ENCODE measurements around the gene MAN2B2. TPM values are rescaled to one million over a fixed set of nuclear protein-coding genes. Genes with fewer than 3 reads are reported as not detected.

Gene MAN2B2
- polyA plus RNA-seq, 1 donor (not counting 4 experiments of a cell fraction or from before 2014, with no cell fraction given), result 7.4 TPM

DNA sequence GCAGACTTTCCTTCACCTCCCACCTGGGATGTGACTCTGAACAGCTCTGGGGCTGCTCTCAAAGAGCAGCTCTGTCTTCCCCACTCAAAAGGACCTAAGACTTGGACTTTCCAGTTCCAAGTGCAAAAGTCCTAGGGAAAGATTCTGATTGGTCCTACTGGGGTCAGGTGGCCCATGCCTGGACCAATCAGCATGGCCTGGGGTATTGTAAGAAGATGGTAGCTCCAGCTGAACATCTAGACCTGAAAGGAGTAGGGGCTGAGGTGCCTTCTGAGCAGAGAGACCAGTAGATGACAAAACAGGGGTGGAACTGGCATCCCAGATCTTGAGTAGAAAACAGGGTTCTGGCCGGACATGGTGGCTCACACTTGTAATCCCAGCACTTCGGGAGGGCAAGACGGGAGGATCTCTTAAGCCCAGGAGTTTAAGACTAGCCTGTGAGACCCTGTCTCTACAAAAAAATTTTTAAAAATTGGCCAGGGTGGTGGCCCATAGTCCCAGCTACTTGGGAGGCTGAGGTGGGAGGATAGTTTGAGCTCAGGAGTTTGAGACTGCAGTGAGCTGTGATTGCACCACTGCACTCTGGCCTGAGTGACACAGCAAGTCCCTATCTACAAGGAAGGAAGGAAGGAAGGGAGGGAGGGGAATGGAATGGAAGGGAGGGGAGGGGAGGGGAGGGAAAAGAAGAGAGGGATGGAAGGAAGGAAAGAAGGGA, 38.1 kb downstream of the MAN2B2 start:
- H3K9ac ChIP-seq (ENCODE audit: control insufficient read depth, extremely low read depth, insufficient read depth, low read length), result no peak overlapping the region
- H2AFZ ChIP-seq (ENCODE audit: control insufficient read depth, low read length), result no peak overlapping the region
- no peaks in the 10 kb centered on the region for H4K20me1 ChIP-seq (ENCODE audit: control insufficient read depth, extremely low read depth, insufficient read depth, low read length)
- FAIRE-seq (no peak), DNase-seq (ENCODE audit: low read depth, low spot score) (no peak)
- H3K9me1 ChIP-seq (ENCODE audit: control insufficient read depth, extremely low read depth, insufficient read depth, low read length), result no peaks in the 10 kb centered on the region
- H3K79me2 ChIP-seq (ENCODE audit: control insufficient read depth, insufficient read depth, low read length), result no peaks in the 10 kb centered on the region
- peaks cover 3 to 14% of the 10 kb centered on the region in 2 experiments for H3K36me3 ChIP-seq (ENCODE audit: control insufficient read depth in 2 of 2, extremely low read depth in 1 of 2, insufficient read depth in 2 of 2, low read length in 2 of 2)
- no peaks in the 10 kb centered on the region for H3K9me3 ChIP-seq (ENCODE audit: control insufficient read depth, low read depth, low read length)
- no peaks in the 10 kb centered on the region for H3K27me3 ChIP-seq (ENCODE audit: control insufficient read depth, extremely low read depth, insufficient read depth, low read length)
- no peak overlapping the region for H3K4me3 ChIP-seq (ENCODE audit: control insufficient read depth in 2 of 3, extremely low read depth in 1 of 3, insufficient read depth in 2 of 3, low read depth in 1 of 3, low read length in 3 of 3)
- H3K4me1 ChIP-seq (ENCODE audit: control insufficient read depth, extremely low read depth, insufficient read depth, low read length), result no peaks in the 10 kb centered on the region
- no peak overlapping the region for H3K4me2 ChIP-seq (ENCODE audit: control insufficient read depth, extremely low read depth, insufficient read depth, low read depth, low read length)
- TF ChIP-seq EZH2 (IDR thresholded peaks at IDR 0.05; ENCODE audit: low read length), result no peak
- TF ChIP-seq, protein P1, sequence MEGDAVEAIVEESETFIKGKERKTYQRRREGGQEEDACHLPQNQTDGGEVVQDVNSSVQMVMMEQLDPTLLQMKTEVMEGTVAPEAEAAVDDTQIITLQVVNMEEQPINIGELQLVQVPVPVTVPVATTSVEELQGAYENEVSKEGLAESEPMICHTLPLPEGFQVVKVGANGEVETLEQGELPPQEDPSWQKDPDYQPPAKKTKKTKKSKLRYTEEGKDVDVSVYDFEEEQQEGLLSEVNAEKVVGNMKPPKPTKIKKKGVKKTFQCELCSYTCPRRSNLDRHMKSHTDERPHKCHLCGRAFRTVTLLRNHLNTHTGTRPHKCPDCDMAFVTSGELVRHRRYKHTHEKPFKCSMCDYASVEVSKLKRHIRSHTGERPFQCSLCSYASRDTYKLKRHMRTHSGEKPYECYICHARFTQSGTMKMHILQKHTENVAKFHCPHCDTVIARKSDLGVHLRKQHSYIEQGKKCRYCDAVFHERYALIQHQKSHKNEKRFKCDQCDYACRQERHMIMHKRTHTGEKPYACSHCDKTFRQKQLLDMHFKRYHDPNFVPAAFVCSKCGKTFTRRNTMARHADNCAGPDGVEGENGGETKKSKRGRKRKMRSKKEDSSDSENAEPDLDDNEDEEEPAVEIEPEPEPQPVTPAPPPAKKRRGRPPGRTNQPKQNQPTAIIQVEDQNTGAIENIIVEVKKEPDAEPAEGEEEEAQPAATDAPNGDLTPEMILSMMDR (optimal IDR thresholded peaks at IDR 0.05 in 1 of 3, IDR thresholded peaks at IDR 0.05 in 1 of 3, conservative IDR thresholded peaks at IDR 0.05 in 1 of 3; ENCODE audit: extremely low read depth in 1 of 3, insufficient read depth in 2 of 3, low read length in 3 of 3), result no peak
- dilution Hi-C loops (cut with MboI; ENCODE audit: extremely low pct_ligation_motif_present, low sequenced_read_pairs), result no loop called here
- no peak overlapping the region for H3K27ac ChIP-seq (ENCODE audit: control insufficient read depth, insufficient read depth, low read length)

DNA sequence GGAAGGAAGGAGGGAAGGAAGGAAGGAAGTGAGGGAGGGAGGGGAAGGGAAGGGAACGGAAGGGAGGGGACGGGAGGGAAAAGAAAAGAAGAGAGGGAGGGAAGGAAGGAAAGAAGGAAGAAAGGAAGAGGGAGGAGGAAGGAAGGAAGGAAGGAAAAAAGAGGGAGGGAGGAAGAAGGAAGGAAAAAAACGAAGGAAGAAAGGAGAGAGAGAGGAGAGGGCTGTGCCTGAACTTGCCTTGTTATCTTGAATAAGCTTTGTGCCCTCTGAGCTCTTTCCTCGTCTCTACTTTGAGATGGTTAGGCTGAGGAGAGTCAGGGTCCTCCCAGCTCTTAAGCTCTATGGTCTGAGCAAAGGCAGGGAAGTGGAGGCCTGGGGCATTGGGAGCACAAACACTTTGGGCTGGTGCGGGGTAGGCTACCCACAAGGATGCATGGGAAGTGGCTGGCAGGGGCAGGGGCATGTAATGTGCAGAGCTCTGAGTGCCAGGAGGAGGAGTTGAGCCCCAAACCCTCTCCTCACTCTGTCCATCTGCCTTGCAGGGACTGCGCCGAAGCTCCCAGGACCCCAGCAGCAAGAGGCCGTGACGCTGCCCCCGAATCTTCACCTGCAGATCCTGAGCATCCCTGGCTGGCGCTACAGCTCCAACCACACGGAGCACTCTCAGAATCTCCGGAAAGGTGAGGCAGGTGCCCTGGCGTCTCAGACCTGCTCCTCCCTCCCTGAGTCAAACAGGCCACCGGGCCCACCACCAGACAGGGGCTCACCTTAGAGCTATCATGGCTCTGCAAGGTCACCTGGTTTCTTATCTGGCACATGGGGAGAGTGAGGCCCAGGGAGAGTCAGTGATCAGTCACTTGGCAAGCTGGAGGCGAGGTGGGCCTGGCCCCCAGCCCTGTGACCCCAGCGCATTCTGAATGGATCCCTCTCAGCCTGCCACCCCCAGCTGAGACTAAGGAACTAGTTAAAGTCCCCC, 39.0 kb downstream of the MAN2B2 start:
- FAIRE-seq, result no peak
- Histone ChIP-seq H3K9me3 (ENCODE audit: control insufficient read depth, low read depth, low read length) (no peaks in the 10 kb centered on the region), H3K79me2 (ENCODE audit: control insufficient read depth, insufficient read depth, low read length) (no peaks in the 10 kb centered on the region), H3K27ac (ENCODE audit: control insufficient read depth, insufficient read depth, low read length) (no peak overlapping the region), H2AFZ (ENCODE audit: control insufficient read depth, low read length) (no peak overlapping the region), H3K27me3 (ENCODE audit: control insufficient read depth, extremely low read depth, insufficient read depth, low read length) (no peaks in the 10 kb centered on the region), H4K20me1 (ENCODE audit: control insufficient read depth, extremely low read depth, insufficient read depth, low read length) (no peaks in the 10 kb centered on the region), H3K9me1 (ENCODE audit: control insufficient read depth, extremely low read depth, insufficient read depth, low read length) (no peaks in the 10 kb centered on the region), H3K36me3 (ENCODE audit: control insufficient read depth in 2 of 2, extremely low read depth in 1 of 2, insufficient read depth in 2 of 2, low read length in 2 of 2) (peaks cover 3 to 18% of the 10 kb centered on the region in 2 experiments), H3K4me1 (ENCODE audit: control insufficient read depth, extremely low read depth, insufficient read depth, low read length) (no peaks in the 10 kb centered on the region), H3K4me2 (ENCODE audit: control insufficient read depth, extremely low read depth, insufficient read depth, low read depth, low read length) (no peak overlapping the region), H3K4me3 (ENCODE audit: control insufficient read depth in 2 of 3, extremely low read depth in 1 of 3, insufficient read depth in 2 of 3, low read depth in 1 of 3, low read length in 3 of 3) (no peak overlapping the region), H3K9ac (ENCODE audit: control insufficient read depth, extremely low read depth, insufficient read depth, low read length) (no peak overlapping the region)
- TF ChIP-seq, protein P1 (optimal IDR thresholded peaks at IDR 0.05 in 1 of 3, IDR thresholded peaks at IDR 0.05 in 1 of 3, conservative IDR thresholded peaks at IDR 0.05 in 1 of 3; ENCODE audit: extremely low read depth in 1 of 3, insufficient read depth in 2 of 3, low read length in 3 of 3), result no peak
- no peak for TF ChIP-seq EZH2 (IDR thresholded peaks at IDR 0.05; ENCODE audit: low read length)
- DNase-seq (ENCODE audit: low read depth, low spot score), result no peak
- dilution Hi-C loops (cut with MboI; ENCODE audit: extremely low pct_ligation_motif_present, low sequenced_read_pairs), result no loop called here
